BE2C (cell line): ENCODE measurements around the gene LPIN1.

Experiments used
- DNase-seq: peaks from one replicate; pipeline ENCODE4 v3.0.0-alpha.2; 2020
- H3K27me3 ChIP-seq: fragments of 250-450 bp; sonication (Bioruptor Pico); 2 replicates; pipeline ENCODE4 v1.5.1; 2020; ENCODE audit warnings: mild to moderate bottlenecking
- H3K36me3 ChIP-seq: fragments of 250-450 bp; sonication (Bioruptor Pico); 2 replicates; pipeline ENCODE4 v1.5.1; 2020; ENCODE audit warnings: mild to moderate bottlenecking
- H3K4me1 ChIP-seq: fragments of 250-450 bp; sonication (Bioruptor Pico); 2 replicates; pipeline ENCODE4 v1.5.1; 2020
- H3K4me3 ChIP-seq: 2 replicates; pipeline ENCODE4 v1.5.1; 2011; ENCODE audit warnings: low read depth, low read length
- H3K9me3 ChIP-seq: fragments of 250-450 bp; sonication (Bioruptor Pico); 2 replicates; pipeline ENCODE4 v1.5.1; 2020
- CTCF ChIP-seq: IDR thresholded peaks from 2 replicates; pipeline ENCODE4 v1.5.1; 2012; ENCODE audit warnings: mild to moderate bottlenecking, low read depth, low read length

The LPIN1 gene

GRCh38 chr2:11786191-11786590, 39.8 kb downstream of the LPIN1 start:
- TF ChIP-seq CTCF = no peak
- H3K27me3 ChIP-seq = no peaks in the 10 kb centered on the region

GRCh38 chr2:11786592-11786991, 40.2 kb downstream of the LPIN1 start:
- DNase-seq = no peak
- no peaks in the 10 kb centered on the region for H3K27me3 ChIP-seq
- H3K9me3 ChIP-seq = no peaks in the 10 kb centered on the region
- TF ChIP-seq CTCF = no peak
- H3K36me3 ChIP-seq = peaks cover 95% of the 10 kb centered on the region
- peaks cover 7% of the 10 kb centered on the region for H3K4me1 ChIP-seq
- no peak overlapping the region for H3K4me3 ChIP-seq

More at GRCh38 chr2:11786191-11786590, 39.8 kb downstream of the LPIN1 start:
- Histone ChIP-seq H3K4me3 (no peak overlapping the region), H3K9me3 (no peaks in the 10 kb centered on the region), H3K4me1 (peaks cover 7% of the 10 kb centered on the region), H3K36me3 (peaks cover 95% of the 10 kb centered on the region)
- DNase-seq = no peak

- no peaks in the 10 kb centered on the region for H3K9me3 ChIP-seq
- H3K27me3 ChIP-seq = no peaks in the 10 kb centered on the region
- no peak for TF ChIP-seq CTCF
- H3K36me3 ChIP-seq = peaks cover 95% of the 10 kb centered on the region
- peaks cover 7% of the 10 kb centered on the region for H3K4me1 ChIP-seq
- no peak for DNase-seq
- no peak overlapping the region for H3K4me3 ChIP-seq
Observed at GRCh38 chr2:11787991-11788390, 41.6 kb downstream of the LPIN1 start.

GRCh38 chr2:11788461-11789124, 42.2 kb downstream of the LPIN1 start:
- no peak overlapping the region for H3K4me3 ChIP-seq
- no peak for TF ChIP-seq CTCF
- no peaks in the 10 kb centered on the region for H3K9me3 ChIP-seq
- H3K4me1 ChIP-seq = peaks cover 7% of the 10 kb centered on the region
- no peak for DNase-seq
- peaks cover 95% of the 10 kb centered on the region for H3K36me3 ChIP-seq
- no peaks in the 10 kb centered on the region for H3K27me3 ChIP-seq

GRCh38 chr2:11789243-11789642, 42.8 kb downstream of the LPIN1 start:
- Histone ChIP-seq H3K4me3 (no peak overlapping the region), H3K4me1 (peaks cover 7% of the 10 kb centered on the region), H3K27me3 (no peaks in the 10 kb centered on the region), H3K9me3 (no peaks in the 10 kb centered on the region), H3K36me3 (peaks cover 97% of the 10 kb centered on the region)
- no peak for TF ChIP-seq CTCF
- no peak for DNase-seq

GRCh38 chr2:11790228-11790627, 43.8 kb downstream of the LPIN1 start:
- no peak for TF ChIP-seq CTCF
- H3K36me3 ChIP-seq = peaks cover 94% of the 10 kb centered on the region
- H3K27me3 ChIP-seq = no peaks in the 10 kb centered on the region
- no peak overlapping the region for H3K4me3 ChIP-seq
- no peaks in the 10 kb centered on the region for H3K9me3 ChIP-seq
- peaks cover 5% of the 10 kb centered on the region for H3K4me1 ChIP-seq
- DNase-seq = no peak
